RKO (cell line): ENCODE measurements around the gene MAP3K12.
"Not testable (repeated sequence)": the region's sequence is repeated elsewhere in the genome, so short reads cannot be mapped to it uniquely, and the experiment has no call there.

Experiments used
- DNase-seq: peaks from one replicate; pipeline ENCODE4 v3.0.0-alpha.2; 2016; ENCODE audit warnings: low spot score

MAP3K12 gene

DNA sequence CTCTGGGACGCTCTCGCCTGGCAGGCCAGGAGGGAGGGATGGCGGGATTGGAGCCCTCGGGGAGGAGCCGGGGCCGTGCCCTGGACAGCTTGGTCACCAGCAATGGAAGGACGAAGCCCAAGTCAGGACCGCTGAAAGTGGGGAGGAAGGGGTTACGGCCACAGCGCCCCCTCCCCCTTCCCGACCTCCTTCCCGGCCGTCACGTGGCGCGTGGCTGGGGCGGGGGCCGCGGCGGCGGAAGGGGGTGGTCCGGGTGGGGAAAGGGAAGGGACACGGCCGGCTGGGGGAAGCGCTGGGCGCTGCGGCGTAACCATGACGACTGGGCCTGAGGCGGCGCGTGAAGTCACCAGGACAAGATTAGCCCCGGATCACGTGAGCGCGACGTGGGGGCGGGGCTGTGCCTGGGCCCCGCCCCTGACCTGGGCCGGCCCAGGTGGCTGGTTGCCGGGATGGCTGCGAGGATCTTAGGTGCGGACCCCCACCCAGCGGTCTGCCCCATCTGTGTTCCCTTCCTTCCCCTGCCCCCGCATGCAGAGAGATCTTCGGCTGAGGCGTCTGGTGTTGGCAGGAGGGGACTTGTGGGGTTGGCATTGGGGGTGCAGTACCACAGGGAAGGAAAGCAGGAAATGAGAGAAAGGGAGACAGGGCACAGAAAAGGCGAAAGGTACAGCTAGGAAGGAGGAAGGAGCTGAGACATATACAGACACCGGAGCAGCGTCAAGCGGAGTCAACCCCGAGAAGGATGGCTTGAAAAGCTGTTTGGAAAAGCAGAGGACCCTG is 6.2 kb downstream of the MAP3K12 start:
- DNase-seq: peak; percentile 81

- no peak for DNase-seq
Measured at GRCh38 chr12:53492188-53492587, 7.1 kb downstream of the MAP3K12 start.

DNA sequence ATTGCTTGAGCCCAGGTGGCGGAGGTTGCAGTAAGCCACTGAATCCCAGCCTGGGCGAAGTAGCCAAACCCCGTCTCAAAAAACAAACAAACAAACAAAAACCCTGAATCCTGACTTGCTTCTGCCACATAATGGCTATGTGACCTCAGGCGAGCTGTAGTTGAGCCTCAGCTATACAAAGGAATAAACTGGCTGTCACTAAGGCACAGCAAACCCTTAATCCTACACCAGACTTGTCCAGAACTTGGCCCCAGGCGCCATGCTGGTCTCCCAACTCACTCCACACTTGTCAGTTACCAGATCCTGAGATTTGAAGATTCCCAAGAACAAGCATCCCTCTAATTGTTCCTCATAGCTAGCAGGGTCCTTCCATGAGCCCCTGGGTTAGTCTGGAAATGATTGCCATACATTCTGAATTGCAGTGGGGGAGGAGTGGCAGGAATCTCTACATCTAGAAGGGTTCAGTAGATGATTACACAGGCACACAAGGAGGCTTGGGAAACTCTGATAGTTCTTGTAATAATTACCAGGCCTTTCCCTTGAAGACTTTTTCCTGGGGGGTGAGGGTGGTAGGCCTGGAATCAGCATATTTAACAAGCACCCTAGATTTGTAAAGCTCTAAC is 9.9 kb downstream of the MAP3K12 start:
- no peak for DNase-seq

GRCh38 chr12:53486736-53487487 is 12.3 kb downstream of the MAP3K12 start:
- DNase-seq: no peak

GRCh38 chr12:53485955-53486735 is 13.1 kb downstream of the MAP3K12 start:
- no peak for DNase-seq

GRCh38 chr12:53484686-53485575 is 14.3 kb downstream of the MAP3K12 start:
- DNase-seq: no peak

GRCh38 chr12:53483979-53484377 is 15.3 kb downstream of the MAP3K12 start:
- DNase-seq: no peak

DNA sequence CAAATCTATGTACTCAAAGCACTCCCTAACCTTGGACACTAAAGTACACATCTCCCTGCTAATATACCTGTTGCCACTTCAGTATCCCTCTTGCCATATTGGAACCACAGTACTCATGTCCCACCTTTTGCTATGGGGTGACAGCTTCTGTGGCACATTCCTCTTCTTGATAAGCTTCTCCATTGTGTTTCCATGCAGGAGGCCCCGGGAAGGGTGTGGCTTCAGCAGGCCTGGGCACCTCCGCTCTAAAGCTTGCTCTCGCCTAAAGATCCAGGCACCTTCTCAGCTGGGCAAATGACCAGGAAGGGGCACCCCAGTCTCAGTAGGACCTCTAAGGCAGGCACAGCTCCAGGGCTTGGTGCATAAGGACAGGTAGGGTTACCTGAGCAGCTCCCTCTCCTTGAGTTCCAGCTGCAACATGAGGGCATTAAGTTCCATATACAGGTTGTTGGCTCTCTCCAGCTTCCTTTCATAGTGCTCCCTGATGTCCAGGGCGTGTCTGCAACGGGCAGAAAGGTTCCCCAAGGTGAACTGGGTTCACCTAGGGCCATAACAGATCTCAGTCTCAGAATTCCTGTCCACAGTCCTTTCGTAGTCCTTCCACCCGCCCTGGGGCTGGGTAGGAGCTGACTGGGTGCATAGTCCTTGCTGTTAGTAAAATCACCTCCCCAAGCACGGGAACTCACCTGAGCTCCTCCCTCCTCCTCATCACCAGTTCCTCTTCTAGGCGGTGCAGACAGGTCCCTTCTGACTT is 15.9 kb downstream of the MAP3K12 start:
- no peak for DNase-seq

- no peak for DNase-seq
Measured at GRCh38 chr12:53482626-53483168, 16.6 kb downstream of the MAP3K12 start.

- peak; percentile 64 for DNase-seq
Measured at GRCh38 chr12:53481939-53482586, 17.2 kb downstream of the MAP3K12 start.

- not testable (repeated sequence) for DNase-seq
Measured at GRCh38 chr12:53481458-53481857, 17.8 kb downstream of the MAP3K12 start.

DNA sequence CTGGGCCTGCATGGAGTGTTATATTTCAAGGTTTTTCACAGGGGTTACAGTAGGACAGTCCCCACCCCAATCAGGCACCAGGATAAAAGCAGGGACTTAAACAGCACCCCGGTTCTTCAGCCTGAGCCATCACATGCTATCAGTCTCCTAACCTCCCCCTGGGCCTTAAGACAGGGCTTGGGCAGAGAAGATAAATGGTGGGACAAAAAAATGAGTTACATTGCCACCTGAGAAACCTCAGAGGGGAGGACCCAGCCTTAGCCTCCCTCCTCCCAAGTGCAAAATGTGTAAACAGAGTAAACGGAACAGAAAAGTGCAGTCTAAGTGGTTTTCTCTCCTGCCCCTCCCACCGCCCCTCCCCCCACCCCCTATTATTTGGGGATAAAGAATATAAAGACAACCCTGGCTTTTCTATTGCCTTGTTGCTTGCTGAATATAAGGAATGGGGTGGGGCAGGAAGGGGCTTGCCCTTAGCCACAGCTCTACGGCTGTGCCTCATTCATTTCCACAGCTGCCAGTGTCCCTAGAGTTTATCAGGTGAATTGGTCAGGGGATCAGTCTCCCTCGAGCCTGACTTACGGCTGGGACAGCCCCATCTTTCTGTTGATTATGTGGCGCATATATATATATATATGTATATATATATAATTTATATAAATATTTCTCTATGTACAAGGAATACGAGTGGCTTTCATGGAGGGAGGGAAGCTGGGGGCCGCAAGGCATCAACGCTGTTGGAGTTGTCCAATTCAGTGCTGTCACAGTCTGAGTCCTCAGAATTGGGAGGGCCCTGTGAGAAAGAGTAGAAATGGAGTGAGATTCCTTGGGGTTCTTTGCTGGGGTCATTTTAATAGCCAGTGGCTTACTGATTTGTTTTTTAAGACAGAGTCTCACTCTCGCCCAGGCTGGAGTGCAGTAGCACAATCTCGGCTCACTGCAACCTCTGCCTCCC is 18.5 kb downstream of the MAP3K12 start:
- DNase-seq: no peak

GRCh38 chr12:53479331-53479730 is 19.9 kb downstream of the MAP3K12 start:
- DNase-seq: no peak

DNA sequence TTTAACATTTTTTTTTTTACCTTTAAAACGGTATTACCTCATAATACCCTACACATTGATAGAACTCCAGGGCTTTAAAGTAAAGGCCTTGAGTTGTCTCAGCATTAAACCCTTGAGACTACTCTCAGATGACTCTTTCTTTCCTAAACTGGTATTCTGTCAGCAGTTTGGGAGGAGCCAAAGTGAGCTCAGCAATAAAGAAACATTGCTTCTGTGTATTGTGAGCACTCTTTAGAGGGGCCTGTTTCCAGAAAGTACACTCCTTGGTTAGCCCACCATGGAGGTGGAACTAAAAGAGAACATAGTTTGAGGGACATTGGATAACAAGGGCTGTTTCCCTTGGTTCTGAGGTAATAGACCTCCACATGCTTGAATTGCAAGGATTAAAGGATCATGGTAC is 20.4 kb downstream of the MAP3K12 start:
- DNase-seq: no peak

GRCh38 chr12:53476769-53477209 is 22.5 kb downstream of the MAP3K12 start:
- no peak for DNase-seq

DNA sequence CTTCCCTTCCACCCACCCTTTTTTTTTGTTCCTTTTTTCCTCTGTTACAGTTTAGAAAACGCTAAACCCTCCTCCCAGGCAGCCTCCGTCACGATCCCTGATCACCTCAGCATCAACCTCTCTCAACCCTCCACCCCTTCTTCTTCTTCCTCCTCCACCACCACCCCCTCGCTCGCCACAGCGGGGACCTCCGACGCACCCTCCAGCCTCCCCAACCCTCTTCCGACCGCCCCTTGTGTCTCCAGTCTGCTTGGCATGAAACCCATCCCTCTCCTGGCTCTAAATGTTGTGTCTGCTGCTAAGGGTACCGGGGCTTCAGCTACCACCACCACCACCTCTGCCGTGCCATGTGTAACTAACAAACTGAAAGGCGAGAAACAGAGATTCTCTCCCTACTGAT is 24.4 kb downstream of the MAP3K12 start:
- no peak for DNase-seq

DNA sequence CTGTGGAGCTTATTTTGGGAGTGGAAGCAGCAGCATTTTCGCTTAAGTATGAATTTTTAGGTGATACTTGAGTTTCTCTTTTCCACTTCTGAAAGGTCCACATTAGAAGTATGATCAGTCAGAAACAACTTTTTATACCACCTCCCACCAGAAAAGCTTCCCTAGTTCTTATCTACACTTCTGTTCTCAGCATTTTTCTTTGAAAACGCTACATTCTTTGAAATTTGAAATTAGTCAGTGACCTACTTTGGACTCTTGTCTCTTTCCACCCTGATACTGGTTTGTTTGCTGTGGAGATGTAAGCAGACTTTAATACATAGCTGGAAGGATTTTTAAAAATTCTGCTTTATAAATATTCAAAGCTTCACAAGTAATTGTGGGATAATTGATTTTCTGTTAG is 25.2 kb downstream of the MAP3K12 start:
- no peak for DNase-seq

DNA sequence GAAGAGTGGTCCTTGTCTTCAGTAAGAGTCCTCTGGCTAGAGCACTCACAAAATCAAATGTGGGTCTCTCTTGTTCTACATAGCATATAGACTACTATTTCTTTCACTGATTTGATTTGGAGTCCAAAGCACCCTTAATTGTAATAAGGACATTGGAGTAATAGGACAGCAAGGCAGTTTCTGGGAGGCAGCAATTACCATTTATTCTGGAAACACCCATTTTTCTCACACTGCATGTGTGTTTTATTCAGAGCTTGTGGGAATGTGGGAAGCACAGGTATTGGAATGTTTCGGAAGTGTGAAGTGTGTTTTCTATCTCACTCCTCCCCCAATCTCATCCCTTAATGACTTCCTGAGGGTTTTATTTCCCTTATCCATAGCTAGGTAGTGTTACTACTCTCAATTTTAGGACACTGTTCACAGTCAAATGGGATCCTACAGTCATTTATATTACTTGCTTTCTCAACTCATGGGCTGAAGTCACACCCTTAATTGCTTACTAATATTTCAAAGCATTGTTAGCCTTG is 27.1 kb downstream of the MAP3K12 start:
- no peak for DNase-seq
